Stimulated activated CD8-positive, alpha-beta memory T cell treated with anti-CD3 and anti-CD28 coated beads, Interleukin-12 subunit alpha, Interleukin-12 subunit beta, amount 100 ng/mL, for 4 hours (primary cell): ENCODE measurements around the gene UBN1.
"Not testable (repeated sequence)": the region's sequence is repeated elsewhere in the genome, so short reads cannot be mapped to it uniquely, and the experiment has no call there.

Experiments
- DNase-seq: peaks from one replicate; pipeline ENCODE4 v3.0.0-alpha.2; 2020; ENCODE audit warnings: low read depth

UBN1 gene

DNA sequence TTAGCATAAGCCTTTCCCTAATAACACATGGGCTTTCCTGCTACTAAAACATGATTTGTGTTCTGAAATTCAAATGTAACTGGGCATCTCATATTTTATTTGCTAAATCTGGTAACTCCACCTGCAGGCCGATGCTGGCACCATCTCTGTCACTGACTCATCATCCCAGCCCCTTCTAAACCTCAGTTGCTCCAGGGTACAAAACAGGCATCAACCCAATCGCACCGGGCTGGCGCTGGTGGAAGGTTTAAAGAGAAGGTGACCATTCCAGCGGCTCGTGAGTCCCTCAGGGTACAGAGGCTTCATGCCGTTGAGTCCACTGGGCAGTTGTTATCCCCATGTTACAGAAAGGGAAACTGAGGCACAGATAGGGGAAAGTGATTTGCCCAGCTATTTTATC, 62.5 kb downstream of the UBN1 start:
- no peak for DNase-seq

DNA sequence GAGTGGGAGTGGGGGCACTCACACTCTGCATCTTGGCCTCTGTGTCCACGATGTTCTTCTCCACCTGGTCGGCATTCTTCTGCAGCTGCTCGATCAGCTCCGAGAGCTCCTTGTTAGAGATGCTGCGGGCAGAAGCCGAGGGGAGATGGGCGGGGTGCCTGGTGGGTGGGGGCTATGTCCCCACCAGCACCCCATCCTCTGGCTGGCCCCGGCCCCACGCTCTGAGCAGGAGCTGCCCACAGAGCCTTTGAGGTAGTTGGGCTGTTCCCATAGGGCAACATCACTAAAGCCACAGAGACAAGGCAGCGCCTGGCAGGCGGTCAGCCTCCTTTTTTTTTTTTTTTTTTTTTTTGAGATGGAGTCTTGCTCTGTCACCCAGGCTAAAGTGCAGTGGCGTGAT, 63.5 kb downstream of the UBN1 start:
- DNase-seq = no peak

DNA sequence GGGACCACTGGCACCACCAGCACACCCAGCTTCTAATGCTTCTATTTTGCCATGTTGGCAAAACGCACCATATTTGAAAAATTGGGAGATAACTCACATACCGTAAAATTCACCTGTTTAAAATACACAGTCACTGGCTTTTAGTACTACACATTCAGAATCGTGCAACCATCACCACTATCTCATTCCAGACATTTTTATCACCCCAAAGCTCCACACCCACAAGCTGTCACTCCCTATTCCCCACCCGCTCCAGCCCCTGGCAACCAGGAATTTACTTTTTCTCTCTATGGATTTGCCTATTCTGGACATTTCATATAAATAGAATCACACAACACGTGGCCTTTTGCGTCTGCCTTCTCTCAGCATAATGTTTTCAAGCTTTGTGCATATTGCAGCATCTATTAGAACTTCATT, 64.7 kb downstream of the UBN1 start:
- no peak for DNase-seq

DNA sequence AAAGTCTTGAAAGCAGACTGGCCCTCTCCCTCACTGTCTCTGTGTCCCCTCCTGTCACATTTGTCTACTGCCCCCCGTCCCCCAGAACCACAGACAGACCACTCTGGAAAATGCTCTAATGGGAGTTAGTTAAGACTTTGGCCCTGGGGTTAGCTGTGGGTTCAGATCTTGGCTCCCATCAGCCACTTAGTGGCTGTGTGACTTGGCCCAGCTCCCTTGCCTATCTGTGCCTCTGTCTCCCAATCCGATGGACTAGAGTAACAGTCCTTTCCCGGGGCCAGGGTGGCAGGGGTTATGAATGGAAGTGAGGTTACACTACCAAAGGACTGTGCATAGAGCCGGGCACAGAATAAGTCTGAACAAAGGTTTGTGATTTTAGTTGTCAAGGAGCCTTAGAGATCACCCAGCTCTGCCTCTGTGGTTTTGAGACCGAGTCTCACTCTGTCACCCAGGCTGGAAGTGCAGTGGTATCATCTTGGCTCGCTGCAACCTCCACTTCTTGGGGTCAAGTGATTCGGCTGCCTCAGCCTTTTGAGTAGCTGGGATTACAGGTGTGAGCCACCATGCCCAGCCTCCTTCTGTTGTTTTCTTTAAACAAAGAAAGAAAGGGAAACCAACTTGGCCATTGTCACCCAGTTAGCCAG, 66.0 kb downstream of the UBN1 start:
- DNase-seq = no peak

DNA sequence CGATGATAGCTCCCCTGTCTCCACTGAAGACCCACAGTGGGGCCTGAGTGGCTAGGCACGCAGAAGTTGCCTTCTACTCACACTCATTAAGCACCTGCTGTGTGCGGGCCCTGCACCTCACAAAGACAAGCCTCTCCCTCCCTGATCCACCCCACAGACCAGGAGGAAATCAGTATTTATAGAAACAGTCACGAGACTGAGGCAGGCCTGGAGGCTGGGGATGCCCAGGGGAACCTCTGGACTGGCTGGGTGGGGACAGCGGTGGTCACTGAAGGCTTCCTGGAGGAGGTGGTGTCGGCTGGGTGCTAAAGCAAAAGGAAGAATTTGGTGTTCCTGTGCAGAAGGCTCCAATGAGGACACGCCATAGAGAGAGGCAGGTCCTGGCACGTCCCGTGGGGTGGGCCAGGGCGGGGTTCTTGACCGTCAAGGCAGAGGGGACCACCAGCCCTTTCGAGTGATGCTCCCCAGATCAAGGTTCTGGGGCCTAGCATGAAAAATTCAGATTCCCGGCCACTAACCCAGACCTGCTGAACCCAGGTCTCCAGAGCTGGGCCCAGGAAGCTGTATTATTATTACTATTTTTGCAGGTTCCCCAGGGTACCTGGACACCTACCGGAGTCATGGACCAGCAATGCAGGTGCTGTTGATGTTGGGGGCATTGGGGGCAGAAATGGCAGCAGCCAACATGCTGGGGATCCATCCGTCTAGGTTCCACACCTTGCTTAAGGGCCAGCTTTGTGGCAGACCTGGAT, 66.7 kb downstream of the UBN1 start:
- no peak for DNase-seq

DNA sequence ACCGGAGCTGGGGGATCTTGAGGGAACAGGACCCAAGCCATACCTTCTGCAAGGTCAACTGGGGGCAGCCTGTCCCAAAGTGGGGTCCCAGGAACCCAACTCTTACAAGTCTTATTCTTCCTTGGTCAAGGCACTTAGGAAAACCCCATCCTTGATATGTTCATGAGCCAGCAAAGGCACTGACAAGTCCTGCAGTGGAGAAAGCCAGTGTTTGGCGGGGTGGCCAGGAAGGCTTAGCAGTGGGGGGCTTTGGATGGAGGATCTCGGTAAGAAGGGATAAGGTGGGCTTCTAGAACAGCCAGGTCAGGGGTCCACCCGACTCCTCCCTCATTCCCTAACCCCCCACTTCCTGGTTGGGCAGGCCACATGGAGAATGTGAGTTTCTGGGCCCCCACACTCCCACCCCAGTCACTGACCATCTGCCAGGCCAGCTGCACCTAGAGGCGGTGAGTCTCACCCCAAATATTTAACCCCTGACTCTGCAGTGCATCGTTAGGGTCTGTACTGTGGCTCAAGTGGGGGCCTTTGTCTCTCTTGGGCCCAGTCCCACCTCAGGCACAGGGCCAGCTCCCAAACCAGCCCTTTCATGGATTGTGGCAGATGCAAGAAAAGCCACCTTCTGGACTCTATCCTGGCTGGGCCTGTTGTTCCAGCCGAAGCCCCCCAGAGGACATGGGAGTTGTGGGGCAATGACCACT, 67.4 kb downstream of the UBN1 start:
- DNase-seq = no peak

DNA sequence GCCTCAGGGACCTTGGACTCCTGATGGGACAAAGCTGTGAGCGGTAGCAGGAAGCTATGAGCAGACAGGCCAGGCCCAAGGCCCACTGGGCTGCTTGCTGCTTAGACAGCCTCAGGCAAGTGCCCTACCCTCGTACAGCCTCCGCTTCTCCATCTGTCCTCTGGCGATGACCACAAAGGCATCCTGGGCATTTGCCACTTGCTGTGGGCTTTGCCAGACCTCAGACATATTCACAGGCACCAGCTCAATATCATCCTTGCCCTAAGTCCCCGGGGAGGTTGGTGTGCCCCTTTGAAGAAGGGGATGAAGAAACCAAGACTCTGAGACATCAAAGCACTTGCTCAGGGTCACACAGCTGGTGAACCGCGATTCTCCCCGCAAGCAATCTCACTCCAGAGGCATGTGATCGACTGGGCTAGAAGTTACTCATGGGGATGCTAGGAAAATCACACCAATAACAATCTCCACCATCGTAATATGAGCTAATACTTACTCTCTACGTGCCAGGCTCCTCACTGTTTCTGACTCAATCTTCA, 68.0 kb downstream of the UBN1 start:
- DNase-seq = no peak

DNA sequence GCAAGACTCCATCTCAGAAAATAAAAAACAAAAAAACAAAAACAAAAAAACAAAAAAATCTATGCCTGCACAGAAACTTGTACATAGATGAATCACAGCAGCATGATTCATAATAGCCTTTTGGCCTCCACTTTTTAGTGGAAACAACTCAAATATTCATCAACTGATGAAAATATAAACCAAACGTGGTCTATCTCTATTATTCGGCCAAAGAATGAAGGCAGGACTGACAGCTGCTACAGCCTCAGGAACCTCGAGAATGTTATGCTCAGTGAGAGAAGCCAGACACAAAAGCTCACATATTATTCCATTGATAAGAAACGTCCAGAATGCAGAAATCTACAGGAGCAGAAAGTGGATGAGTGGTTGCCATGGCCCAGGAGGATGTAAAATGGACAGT, 69.8 kb downstream of the UBN1 start:
- no peak for DNase-seq

DNA sequence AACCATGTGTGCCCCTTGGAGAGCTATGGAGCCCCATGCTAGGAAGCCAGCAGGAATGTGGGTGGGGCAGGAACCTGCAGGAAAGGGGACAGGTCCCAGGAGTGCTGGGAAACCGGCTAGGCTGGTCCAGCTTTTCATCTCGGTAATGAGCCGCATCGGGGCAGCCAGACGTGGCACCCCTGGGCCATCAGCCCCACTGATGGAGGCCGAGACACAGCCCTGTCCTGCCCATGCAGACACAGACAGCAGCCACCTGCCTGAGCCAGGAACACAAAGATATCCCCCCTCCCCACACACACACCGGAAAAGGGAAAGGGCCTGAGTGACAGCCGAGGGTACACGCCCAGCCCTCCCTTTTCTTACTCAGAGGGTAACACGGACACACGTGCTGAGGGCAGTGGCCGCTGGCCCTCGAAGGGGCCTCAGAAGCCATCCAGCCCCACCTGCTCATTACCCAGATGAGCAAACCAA, 71.5 kb downstream of the UBN1 start:
- DNase-seq = no peak

DNA sequence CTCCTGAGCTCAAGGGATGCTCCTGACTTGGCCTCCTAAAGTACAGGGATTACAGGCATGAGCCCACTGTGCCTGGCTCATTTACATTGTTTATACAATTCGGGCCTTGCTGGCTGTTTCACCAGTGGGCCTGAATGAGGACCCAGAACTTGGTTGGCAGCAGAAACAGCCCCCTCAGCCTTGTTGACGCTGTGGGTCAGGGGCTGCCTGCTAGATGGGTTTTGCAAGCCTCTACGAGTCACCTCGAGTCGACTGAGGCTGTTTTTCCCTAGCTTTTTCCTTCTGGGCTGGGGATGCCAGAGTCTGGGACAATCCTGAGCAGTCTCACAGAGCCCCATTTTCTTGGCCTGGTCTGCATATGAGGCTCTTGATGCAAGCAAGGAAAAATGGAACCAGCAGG, 73.5 kb downstream of the UBN1 start:
- DNase-seq = no peak

DNA sequence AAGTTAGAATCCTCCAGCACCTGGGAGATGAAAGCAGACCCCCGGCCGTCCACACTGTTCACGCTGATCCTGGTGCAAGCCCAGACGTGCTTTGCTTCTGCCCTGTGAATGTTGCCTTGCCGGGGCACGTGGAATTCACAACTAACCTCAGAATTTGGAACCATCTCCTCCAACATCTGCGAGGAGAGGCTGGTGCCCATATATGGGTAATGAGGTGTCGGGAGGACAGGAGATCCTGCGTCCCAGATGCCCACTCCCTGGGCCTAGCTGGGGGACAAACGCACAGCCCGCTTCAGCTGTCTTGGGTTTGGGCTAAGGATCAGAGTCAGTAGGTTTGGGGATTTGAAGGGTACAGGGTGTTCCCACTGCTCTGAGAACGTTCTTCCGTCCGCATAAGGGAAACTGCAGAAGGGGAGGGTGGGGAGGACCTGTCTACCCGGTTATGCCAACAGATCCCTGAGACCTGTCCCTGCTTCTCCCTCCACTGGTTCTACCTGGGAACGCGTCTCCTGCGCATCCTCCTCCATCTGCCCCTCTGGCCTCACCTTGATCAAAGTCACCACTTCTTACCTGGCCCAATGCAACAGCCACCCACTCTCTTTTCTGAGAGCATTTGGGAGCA, 75.6 kb downstream of the UBN1 start:
- DNase-seq = no peak

DNA sequence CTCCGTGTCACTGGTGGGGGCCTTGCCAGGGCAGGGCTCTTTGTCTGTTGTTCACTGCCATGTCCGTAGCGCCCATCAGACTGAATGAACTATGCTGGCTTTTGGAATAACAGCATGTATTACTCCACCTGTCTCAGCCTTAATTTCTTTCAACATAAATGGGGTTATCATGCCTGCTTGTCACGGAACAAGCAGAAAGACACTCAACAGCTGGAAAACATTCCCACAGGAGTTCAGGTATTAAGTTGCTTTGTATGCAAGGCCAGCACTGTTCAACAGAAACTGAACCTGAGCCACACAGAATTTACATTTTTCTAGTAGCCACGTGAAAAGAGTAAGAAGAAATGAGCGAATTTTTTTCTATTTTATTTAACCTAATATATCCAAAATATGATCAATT, 76.6 kb downstream of the UBN1 start:
- DNase-seq = no peak

DNA sequence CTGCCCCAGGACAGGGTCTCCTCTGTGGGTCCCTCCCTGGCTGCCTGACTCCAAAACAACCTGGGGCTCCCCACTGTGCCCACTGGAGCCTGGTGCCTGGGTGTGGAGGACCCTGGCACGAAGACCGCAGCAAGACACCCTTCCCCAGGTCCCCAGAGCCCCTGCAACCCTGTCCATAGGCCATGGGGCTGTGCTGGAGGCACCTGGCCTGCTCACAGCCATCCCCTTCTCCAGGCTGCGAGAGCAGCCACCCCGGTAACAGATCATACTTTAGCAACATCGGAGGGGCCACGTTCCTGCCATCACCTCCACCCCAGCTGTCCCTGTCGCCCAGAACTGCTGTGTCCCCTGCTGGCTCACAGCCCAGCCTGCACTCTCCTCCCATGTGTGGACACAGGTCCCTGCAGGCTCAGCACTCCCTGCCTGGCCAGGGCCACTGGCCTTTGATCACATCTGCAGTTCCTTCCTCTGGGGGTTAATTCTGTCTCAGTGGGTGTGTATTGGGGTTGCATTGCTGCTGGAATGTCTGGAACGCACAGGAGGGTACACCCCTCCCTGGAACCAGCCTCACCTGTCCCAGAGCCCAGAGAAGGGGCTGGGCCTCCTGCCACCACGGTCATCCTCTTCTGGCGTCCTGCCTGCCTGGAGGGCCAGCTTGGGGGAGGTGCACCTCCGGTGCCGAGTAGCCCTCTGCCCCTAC, 77.5 kb downstream of the UBN1 start:
- no peak for DNase-seq

DNA sequence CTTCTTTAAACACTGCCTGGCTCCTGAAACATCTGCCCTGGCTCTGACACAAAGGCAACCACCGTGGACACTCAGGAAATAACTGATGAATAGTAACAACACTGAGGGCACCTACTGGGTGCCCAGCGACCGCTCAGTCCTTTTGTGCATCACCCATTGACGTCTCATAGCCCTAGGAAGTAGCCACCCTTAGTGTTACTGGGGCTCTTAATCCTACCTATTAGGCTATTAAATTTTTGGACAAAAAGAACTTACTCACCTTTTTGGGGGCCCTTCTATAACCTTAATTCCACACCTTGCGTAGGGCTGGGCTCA, 78.0 kb downstream of the UBN1 start:
- DNase-seq = no peak

DNA sequence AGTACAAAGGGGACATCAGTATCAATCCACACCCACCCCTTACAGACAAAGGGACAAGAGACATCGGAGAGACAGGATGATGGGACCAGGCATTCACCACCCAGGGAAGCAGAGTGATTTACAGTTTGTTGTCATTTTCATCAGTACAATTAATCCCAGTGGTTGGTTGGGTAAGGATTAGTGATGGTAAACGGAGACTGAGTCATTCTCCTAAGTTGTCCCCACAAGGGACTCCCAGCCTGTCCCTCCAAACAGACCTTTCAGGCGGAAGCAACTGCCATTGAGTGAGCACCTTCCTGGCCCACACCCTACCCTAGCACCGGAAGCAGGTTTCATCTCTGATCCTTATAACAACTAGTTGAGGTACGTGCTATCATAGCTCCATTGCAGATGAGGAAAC, 78.5 kb downstream of the UBN1 start:
- no peak for DNase-seq

DNA sequence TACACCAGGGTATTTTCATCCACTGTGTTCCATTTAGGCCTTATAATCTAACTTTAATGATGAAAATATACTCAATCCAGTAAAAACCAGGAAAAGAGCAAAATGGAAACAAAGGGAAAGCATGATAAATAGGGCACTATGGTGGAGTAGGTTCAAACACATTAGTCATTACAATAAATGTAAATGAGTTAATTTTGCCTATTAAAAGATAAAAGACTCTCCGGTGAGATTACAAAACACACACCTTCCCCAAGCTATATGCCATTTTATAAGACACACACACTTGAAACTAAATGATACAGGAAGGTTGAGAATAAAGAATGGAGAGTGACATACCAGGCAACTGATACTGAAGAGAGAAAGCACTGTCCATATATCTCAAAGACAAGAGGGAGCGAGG, 79.6 kb downstream of the UBN1 start:
- no peak for DNase-seq

DNA sequence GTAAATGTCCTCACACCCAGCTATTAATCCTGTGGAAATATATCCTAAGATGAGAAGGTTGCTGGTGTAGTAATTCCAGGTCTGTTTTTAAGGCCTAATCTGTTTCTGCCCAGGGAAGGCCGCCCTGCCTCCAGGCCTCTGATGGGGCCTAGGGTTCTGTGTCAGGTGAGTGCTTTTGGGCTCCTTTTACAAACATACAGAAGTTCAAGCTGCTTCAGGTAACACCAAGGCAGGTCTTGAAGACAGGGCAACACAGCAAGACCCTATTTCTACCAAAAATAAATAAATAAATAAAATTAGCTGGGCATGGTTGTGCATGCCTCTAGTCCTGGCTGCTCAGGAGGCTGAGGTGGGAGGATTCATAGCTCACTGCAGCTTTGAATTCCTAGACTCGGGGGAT, 80.4 kb downstream of the UBN1 start:
- DNase-seq = no peak

DNA sequence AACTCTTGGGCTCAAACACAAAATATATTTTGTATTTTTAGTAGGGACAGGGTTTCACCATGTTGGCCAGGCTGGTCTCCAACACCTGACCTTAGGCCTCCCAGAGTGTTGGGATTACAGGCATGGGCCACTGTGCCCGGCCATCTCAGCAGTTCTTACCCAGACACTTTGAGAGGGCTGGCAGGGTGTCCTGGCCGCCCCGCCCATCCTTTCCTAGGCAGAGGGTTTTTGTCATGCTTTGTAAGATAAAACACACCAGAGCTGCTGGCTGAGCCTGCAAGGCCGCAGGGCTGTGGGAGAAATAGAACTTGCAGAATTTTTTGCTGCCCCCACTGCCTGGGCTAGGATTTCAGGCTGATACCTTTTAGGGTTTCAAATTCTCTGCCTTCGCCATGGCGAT, 80.9 kb downstream of the UBN1 start:
- DNase-seq = no peak

DNA sequence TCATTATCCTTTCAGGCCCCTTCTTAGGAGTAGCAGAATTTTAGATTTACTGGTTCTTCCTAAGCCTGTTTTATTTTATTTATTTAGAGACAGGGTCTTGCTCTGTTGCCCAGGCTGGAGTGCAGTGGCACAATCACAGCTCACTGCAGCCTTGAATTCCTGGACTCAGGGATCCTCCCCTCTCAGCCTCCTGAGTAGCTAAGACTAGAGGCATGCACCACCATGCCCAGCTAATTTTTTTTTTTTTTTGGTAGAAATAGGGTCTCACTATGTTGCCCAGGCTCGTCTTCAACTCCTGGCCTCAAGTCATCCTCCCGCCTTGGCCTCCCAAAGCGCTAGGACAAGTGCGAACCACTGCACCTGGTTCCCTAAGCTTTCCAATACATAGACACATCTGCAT, 82.3 kb downstream of the UBN1 start:
- not testable (repeated sequence) for DNase-seq

DNA sequence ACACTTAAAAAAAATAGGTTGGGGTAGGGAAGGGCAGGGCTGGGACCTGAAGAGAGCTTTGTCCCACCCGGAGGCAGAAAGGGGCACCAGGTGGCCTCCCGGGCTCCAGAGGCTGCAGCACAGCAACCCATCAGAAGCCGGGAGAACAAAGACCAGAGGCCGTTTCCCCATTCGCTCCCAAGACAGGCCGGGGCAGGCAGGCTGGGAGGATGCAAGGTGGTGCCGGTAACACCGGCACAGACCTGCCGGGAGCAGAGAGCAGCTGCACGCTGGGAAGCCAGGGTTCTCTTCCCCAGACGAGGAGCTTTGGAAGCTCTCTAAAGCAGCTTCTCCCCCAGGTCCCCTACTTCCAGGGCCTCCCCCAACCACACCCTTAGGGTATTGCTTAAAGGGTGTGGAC, 84.1 kb downstream of the UBN1 start:
- no peak for DNase-seq
